Progenitor cell of endocrine pancreas (in vitro differentiated cells): Measurements from ENCODE around the gene ABCC3. TPM values are rescaled to one million over a fixed set of nuclear protein-coding genes. Genes with fewer than 3 reads are reported as not detected.
"Not testable (repeated sequence)": the region's sequence is repeated elsewhere in the genome, so short reads cannot be mapped to it uniquely, and the experiment has no call there.

Experiments
- DNase-seq: peaks from one replicate; pipeline ENCODE4 v3.0.0; 2021; ENCODE audit warnings: low spot score; ENCODE audit not compliant: unreplicated experiment
- H3K27ac Mint-ChIP-seq: 2 replicates; pipeline ENCODE4 v1.8.0; 2021; ENCODE audit warnings: mild to moderate bottlenecking, moderate library complexity, mixed read lengths
- H3K27me3 Mint-ChIP-seq: 2 replicates; pipeline ENCODE4 v1.8.0; 2021; ENCODE audit warnings: mixed read lengths
- H3K36me3 Mint-ChIP-seq: 2 replicates; pipeline ENCODE4 v1.8.0; 2022; ENCODE audit warnings: mixed read lengths; ENCODE audit not compliant: insufficient read depth
- H3K4me1 Mint-ChIP-seq: 2 replicates; pipeline ENCODE4 v1.8.0; 2021; ENCODE audit warnings: low read depth, mixed read lengths
- H3K4me3 Mint-ChIP-seq: 2 replicates; pipeline ENCODE4 v1.8.0; 2021; ENCODE audit warnings: low read depth, mild to moderate bottlenecking, moderate library complexity, mixed read lengths
- H3K9me3 Mint-ChIP-seq: 2 replicates; pipeline ENCODE4 v1.8.0; 2021; ENCODE audit warnings: low read depth, mixed read lengths
- total RNA-seq: library from RNA; stranded (reverse); gene quantifications from 2 replicates; pipeline ENCODE4 v1.2.1, GENCODE V29; 2021
- TF ChIP-seq, protein P1 (sequence below): fragments of 200-600 bp; sonication (generic); IDR thresholded peaks from one replicate; pipeline ENCODE4 v1.5.0; 2021; ENCODE audit warnings: antibody characterized with exemption, mild to moderate bottlenecking; ENCODE audit not compliant: unreplicated experiment

The ABCC3 gene
- total RNA-seq, 1 donor from 2014 or later, result 1.6 TPM

DNA sequence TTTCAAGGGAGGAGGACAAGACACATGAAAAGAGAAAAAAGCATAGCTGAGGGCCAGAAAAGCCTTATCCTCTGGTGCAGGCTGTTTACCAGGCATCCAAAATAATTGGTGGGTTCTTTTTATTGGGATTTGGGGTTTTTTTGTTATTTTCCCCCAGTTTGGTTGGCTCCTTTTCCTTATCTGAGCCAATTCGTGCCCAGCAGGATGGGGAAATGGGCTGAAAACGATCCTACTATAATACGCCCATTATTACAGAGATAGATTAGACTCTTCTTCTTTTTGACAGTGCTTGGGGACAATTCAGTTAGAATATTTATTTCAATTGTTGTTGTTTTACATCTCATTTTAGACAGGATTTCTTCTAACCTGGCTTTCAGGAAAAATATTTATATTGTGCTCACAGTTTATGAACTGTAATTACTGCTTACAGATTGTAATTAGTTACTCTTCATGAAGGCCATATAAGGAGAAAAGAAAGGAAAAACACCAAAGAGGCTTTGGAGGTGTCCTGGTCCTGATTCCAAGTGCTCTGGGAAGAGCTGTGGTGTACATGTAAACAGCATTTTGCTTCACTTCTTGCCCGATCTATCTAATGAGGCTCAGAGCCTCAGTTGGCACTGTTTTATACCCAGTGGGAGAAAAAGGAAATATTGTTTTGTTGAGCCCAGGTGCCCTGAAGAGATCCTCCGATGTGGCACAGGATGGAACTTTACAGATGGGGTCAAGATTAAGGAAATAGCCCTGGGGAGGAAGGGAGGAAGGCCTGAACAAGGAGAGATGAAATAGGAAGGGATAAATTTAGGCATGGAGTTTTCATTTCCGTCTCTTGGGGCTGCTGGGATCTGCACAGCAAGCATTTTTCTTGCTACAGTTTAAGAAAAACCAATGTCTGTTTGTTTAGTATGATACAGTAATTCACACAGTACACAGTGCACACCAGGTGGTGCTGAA lies 73.6 kb downstream of the ABCC3 start:
- peaks cover 23% of the 10 kb centered on the region for H3K4me1 Mint-ChIP-seq
- no peaks in the 10 kb centered on the region for H3K9me3 Mint-ChIP-seq
- peak overlapping the region; percentile 93 for H3K27ac Mint-ChIP-seq
- peaks cover 3% of the 10 kb centered on the region for H3K27me3 Mint-ChIP-seq
- TF ChIP-seq, protein P1, sequence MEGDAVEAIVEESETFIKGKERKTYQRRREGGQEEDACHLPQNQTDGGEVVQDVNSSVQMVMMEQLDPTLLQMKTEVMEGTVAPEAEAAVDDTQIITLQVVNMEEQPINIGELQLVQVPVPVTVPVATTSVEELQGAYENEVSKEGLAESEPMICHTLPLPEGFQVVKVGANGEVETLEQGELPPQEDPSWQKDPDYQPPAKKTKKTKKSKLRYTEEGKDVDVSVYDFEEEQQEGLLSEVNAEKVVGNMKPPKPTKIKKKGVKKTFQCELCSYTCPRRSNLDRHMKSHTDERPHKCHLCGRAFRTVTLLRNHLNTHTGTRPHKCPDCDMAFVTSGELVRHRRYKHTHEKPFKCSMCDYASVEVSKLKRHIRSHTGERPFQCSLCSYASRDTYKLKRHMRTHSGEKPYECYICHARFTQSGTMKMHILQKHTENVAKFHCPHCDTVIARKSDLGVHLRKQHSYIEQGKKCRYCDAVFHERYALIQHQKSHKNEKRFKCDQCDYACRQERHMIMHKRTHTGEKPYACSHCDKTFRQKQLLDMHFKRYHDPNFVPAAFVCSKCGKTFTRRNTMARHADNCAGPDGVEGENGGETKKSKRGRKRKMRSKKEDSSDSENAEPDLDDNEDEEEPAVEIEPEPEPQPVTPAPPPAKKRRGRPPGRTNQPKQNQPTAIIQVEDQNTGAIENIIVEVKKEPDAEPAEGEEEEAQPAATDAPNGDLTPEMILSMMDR, result no peak
- DNase-seq, result no peak
- H3K36me3 Mint-ChIP-seq, result peaks cover 8% of the 10 kb centered on the region
- H3K4me3 Mint-ChIP-seq, result peak overlapping the region; percentile 89

DNA sequence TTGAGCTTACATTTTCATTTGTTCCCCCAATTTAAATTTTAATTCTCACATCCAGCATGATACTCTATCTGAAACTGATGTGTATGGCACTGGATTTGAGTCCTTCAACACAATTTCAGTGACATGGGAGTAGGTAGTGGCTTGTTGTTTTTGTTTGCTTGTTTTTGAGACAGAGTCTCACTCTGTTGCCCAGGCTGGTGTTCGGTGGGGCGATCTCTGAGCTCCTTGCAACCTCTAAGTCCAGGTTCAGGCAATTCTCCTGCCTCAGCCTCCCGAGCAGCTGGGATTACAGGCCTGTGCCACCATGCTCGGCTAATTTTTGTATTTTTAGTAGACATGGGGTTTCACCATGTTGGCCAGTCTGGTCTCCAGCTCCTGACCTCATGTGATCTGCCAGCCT lies 74.4 kb downstream of the ABCC3 start:
- H3K27me3 Mint-ChIP-seq, H3K36me3 Mint-ChIP-seq, DNase-seq, H3K9me3 Mint-ChIP-seq: not testable (repeated sequence)
- peak overlapping the region; percentile 89 for H3K4me3 Mint-ChIP-seq
- peaks cover 16% of the 10 kb centered on the region for H3K4me1 Mint-ChIP-seq
- H3K27ac Mint-ChIP-seq, result peak overlapping the region; percentile 93

DNA sequence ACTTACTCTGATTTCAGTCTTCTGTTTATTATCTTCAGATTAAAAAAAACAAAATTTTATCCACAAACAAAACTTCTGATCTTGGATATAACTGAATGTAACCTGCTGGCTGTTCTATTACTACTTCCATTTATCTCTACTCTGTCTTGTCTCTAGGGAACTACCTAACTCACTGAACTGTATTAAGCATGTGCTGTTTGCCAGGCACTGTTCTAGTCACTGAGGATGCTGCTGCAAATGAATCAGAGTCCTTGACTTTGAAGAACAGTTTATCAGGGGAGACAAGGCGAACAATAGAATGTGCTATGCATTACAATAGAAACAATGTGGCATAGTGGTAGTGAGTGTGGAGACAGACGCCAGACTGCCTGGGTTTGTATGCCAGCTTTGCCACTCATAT lies 75.3 kb downstream of the ABCC3 start:
- H3K27ac Mint-ChIP-seq, result peak overlapping the region; percentile 21

DNA sequence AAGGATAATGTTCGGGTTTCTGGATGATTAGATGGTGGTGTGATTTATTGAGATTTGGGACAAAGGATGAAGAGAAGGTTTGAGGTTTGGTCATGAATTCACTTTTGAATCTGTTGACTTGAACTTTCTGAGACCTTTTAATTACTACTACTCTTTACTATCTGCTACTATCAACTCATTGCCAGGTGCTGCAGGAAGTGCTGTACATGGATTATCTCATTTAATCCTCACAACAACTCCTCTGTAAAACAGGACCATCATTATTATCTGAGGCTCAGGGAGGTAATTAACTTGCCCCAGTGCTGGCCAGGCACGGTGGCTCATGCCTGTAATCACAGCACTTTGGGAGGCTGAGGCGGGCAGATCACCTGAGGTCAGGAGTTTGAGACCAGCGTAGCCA lies 76.0 kb downstream of the ABCC3 start:
- Mint-ChIP-seq H3K27me3 (peaks cover 3% of the 10 kb centered on the region), H3K4me3 (no peak overlapping the region), H3K36me3 (no peaks in the 10 kb centered on the region), H3K9me3 (no peaks in the 10 kb centered on the region), H3K4me1 (peaks cover 13% of the 10 kb centered on the region), H3K27ac (peak overlapping the region; percentile 21)
- DNase-seq, result no peak
- TF ChIP-seq, protein P1, result no peak

More for the DNA sequence above, 75.3 kb downstream of the ABCC3 start:
- no peak for DNase-seq
- no peak overlapping the region for H3K4me3 Mint-ChIP-seq
- peaks cover 2% of the 10 kb centered on the region for H3K36me3 Mint-ChIP-seq
- peaks cover 15% of the 10 kb centered on the region for H3K4me1 Mint-ChIP-seq
- no peaks in the 10 kb centered on the region for H3K9me3 Mint-ChIP-seq
- H3K27me3 Mint-ChIP-seq, result peaks cover 3% of the 10 kb centered on the region
- TF ChIP-seq, protein P1, result no peak

DNA sequence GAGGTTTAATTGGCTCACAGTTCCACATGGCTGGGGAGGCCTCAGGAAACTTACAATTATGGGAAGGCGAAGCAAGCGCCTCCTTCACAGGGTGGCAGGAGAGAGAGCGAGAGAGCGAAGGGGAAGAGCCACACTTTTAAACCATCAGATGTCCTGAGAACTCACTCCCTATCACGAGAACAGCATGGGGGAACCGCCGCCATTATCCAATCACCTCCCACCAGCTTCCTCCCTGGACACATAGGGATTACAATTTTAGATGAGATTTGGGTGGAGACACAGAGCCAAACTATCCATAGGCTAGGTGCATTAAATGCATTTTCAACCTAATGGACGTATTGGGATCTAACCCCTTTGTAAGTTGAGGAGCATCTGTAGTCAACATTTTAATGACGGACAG lies 78.0 kb downstream of the ABCC3 start:
- no peak overlapping the region for H3K4me3 Mint-ChIP-seq
- DNase-seq, result no peak
- peaks cover 3% of the 10 kb centered on the region for H3K27me3 Mint-ChIP-seq
- H3K36me3 Mint-ChIP-seq, result no peaks in the 10 kb centered on the region
- H3K4me1 Mint-ChIP-seq, result peaks cover 13% of the 10 kb centered on the region
- no peaks in the 10 kb centered on the region for H3K9me3 Mint-ChIP-seq
- no peak overlapping the region for H3K27ac Mint-ChIP-seq
- TF ChIP-seq, protein P1, result no peak
